Stimulated activated memory B cell treated with anti-CD40 and anti-IgM and Interleukin-4, amounts not matched to agents 10 μg/mL and 1 μg/mL and 100 μg/mL, for 72 hours (primary cell): Measurements from ENCODE around the gene CAB39L.

Experiments used
- ATAC-seq: fragments of 150-1000 bp; cut with Tn5 transposase; 2 replicates; pipeline ENCODE4 v1.10.0; 2021
- H3K27ac Mint-ChIP-seq: one replicate; pipeline ENCODE4 v1.8.0; 2022; ENCODE audit warnings: mild to moderate bottlenecking, mixed read lengths
- H3K27me3 Mint-ChIP-seq: one replicate; pipeline ENCODE4 v1.8.0; 2022; ENCODE audit warnings: mixed read lengths
- H3K36me3 Mint-ChIP-seq: one replicate; pipeline ENCODE4 v1.8.0; 2022; ENCODE audit warnings: mixed read lengths
- H3K4me1 Mint-ChIP-seq: one replicate; pipeline ENCODE4 v1.8.0; 2022; ENCODE audit warnings: mixed read lengths
- H3K4me3 Mint-ChIP-seq: one replicate; pipeline ENCODE4 v1.8.0; 2022; ENCODE audit warnings: mild to moderate bottlenecking, moderate library complexity, mixed read lengths
- H3K9me3 Mint-ChIP-seq: one replicate; pipeline ENCODE4 v1.8.0; 2022; ENCODE audit warnings: mixed read lengths

Gene CAB39L

GRCh38 chr13:49443704-49444523, at the start of gene CAB39L, which contains the start of gene SETDB2:
CAB39L (minus strand) TSS chr13:49444064; CDS start chr13:49382910, 61,154 bp downstream.
SETDB2 (plus strand) TSS chr13:49444274; CDS start chr13:49451894, 7,620 bp downstream.
- Mint-ChIP-seq H3K4me1 (peaks cover 57% of the 10 kb centered on the region), H3K9me3 (no peaks in the 10 kb centered on the region), H3K36me3 (peaks cover 2% of the 10 kb centered on the region), H3K27me3 (no peaks in the 10 kb centered on the region), H3K27ac (peak within 1 kb of the TSS; percentile 95), H3K4me3 (peak within 1 kb of the TSS; percentile 88)
- ATAC-seq = peak; percentile 99

DNA sequence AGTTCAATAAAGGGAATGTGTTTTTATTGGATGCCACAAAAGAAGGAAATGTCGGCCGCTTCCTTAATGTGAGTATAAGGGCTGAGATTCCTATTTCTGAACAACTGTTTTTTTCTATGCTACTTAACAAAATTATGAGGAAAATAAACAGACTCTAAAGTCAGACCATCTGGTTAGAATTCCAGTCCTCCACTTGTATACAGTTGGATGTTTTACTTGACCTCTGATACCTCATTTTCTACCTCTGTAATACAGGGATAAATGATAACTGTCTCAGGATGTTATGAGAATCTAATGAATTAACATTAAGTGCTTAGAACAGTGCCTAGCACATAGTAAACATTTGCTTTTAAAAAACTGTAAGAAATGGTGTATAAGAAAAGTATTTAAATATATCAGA, 44.7 kb upstream of the CAB39L start:
- no peaks in the 10 kb centered on the region for H3K4me1 Mint-ChIP-seq
- no peaks in the 10 kb centered on the region for H3K27me3 Mint-ChIP-seq
- no peak overlapping the region for H3K4me3 Mint-ChIP-seq
- H3K9me3 Mint-ChIP-seq = no peaks in the 10 kb centered on the region
- no peak overlapping the region for H3K27ac Mint-ChIP-seq
- H3K36me3 Mint-ChIP-seq = peaks cover 23% of the 10 kb centered on the region
- no peak for ATAC-seq

GRCh38 chr13:49481788-49482187, 37.9 kb upstream of the CAB39L start:
- Mint-ChIP-seq H3K36me3 (peaks cover 43% of the 10 kb centered on the region), H3K27me3 (no peaks in the 10 kb centered on the region), H3K9me3 (no peaks in the 10 kb centered on the region), H3K4me1 (no peaks in the 10 kb centered on the region), H3K4me3 (no peak overlapping the region), H3K27ac (no peak overlapping the region)
- ATAC-seq = no peak

GRCh38 chr13:49476529-49476928, 32.7 kb upstream of the CAB39L start:
- ATAC-seq = no peak
- H3K4me3 Mint-ChIP-seq = no peak overlapping the region
- no peak overlapping the region for H3K27ac Mint-ChIP-seq
- peaks cover 27% of the 10 kb centered on the region for H3K36me3 Mint-ChIP-seq
- no peaks in the 10 kb centered on the region for H3K9me3 Mint-ChIP-seq
- no peaks in the 10 kb centered on the region for H3K27me3 Mint-ChIP-seq
- no peaks in the 10 kb centered on the region for H3K4me1 Mint-ChIP-seq

DNA sequence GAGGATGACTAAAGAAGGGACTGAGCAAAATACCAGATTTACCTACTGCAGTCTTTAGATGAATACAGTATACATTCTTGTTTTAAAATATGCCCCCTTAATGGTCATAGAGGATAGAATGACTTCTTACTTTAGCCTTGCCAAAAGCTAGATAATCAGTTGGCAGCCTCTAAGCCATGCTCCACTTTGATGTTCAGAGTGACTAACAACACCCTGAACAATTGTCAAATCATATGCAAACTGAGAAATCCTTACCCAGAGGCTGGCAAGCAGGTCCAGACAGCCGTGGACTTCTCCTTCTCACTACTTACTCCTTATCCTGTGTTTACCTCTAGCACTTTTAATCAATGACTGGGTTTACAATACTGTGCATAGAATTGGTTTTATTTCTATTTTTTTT, 28.3 kb upstream of the CAB39L start:
- Mint-ChIP-seq H3K27ac (no peak overlapping the region), H3K9me3 (no peaks in the 10 kb centered on the region), H3K36me3 (peaks cover 28% of the 10 kb centered on the region), H3K4me1 (no peaks in the 10 kb centered on the region), H3K4me3 (no peak overlapping the region), H3K27me3 (no peaks in the 10 kb centered on the region)
- no peak for ATAC-seq

DNA sequence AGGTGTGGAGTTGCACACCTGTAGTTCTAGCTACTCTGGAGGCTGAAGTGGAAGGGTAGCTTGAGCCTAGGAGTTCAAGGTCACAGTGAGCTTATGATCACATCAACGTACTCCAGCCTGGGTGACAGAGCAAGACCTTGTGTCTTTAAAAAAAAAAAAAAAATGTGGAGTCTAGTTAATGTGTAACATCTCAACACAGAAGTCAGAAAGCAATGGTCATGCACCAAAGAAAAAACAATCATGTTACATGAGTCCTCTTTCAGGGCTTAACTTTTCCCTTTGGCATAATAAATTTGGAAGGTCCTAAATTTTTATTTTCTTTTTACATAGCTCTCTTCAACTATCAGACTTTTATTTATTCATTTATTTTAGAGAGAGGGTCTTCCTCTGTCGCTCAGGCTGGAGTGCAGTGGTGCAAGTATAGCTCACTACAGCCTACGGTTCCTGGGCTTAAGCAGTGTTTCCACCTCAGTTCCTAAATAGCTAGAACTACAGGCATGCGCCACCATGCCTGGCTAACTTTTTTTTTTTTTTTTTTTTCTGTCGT, 22.5 kb upstream of the CAB39L start:
- no peak overlapping the region for H3K4me3 Mint-ChIP-seq
- peaks cover 2% of the 10 kb centered on the region for H3K9me3 Mint-ChIP-seq
- no peaks in the 10 kb centered on the region for H3K27me3 Mint-ChIP-seq
- H3K36me3 Mint-ChIP-seq = peaks cover 60% of the 10 kb centered on the region
- H3K27ac Mint-ChIP-seq = no peak overlapping the region
- no peak for ATAC-seq
- no peaks in the 10 kb centered on the region for H3K4me1 Mint-ChIP-seq

DNA sequence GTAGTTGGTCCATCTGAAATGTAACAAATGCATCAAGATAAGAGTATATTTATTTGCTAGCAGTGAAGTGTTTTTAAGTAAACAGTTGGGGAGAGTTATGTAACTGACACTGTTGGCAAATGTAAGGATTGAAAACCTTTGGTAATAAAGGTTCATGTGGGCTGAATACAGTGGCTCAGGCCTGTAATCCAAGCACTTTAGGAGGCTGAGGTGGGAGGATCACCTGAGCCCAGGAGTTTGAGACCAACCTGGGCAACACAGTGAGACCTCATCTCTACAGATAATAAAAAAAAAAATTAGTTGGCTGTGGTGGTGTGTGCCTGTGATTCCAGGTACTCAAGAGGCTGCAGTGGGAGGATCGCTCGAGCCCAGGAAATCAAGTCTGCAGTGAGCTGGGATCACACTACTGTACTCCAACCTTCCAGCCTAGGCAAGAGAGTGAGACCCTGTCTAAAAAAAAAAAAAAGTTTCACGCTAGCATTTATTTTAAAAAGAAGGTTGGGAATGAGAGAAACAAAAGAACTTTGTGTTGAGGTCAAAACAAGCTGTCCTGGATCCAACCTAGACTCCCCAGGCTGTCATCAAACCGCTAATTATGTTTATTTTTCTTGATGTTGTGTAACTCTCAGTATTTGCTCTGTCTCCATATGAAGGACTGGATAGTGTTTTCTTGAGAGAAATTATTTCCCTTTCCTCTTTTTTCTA, 20.9 kb upstream of the CAB39L start:
- no peaks in the 10 kb centered on the region for H3K4me1 Mint-ChIP-seq
- H3K4me3 Mint-ChIP-seq = no peak overlapping the region
- peaks cover 2% of the 10 kb centered on the region for H3K9me3 Mint-ChIP-seq
- H3K27ac Mint-ChIP-seq = no peak overlapping the region
- no peak for ATAC-seq
- peaks cover 57% of the 10 kb centered on the region for H3K36me3 Mint-ChIP-seq
- no peaks in the 10 kb centered on the region for H3K27me3 Mint-ChIP-seq

DNA sequence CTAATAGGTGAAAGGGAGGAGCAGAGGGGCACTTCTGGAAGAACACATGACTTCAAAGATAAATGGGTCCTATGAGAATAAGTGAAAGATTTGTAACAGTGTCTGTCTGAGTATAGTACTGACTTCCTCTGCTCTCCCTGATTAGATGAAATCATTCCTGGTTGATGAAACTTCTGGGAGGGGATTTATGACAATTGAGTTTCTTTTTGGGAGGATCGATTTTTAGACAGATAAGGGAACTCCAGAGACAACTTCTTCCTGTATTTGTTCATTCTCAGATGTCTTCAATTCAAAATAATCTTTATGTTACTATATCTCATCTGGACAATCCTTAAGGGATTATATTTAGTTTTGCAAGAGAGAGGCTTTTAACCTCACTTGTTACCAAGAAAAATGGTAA, 20.2 kb upstream of the CAB39L start:
- ATAC-seq = no peak
- H3K36me3 Mint-ChIP-seq = peaks cover 50% of the 10 kb centered on the region
- H3K9me3 Mint-ChIP-seq = peaks cover 2% of the 10 kb centered on the region
- no peak overlapping the region for H3K27ac Mint-ChIP-seq
- H3K4me1 Mint-ChIP-seq = no peaks in the 10 kb centered on the region
- H3K27me3 Mint-ChIP-seq = no peaks in the 10 kb centered on the region
- no peak overlapping the region for H3K4me3 Mint-ChIP-seq

DNA sequence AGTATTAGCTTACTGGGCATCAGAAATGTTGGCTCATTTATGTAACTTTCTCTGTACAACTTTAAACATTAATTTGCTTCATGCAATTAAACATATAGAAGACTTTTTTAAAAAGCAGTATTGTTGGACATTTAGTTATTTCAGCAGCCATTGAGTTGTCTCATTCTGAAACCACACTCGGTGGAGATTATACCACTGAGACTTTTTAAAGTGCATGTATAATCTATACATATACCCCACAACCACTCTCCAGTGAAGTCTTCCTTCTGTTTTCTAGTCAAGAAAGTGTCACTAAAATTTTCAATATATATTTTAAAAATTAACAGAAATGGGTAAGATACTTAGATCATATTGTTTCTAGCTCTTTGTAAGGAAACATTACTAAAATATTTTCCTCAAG, 15.7 kb upstream of the CAB39L start:
- peaks cover 8% of the 10 kb centered on the region for H3K4me1 Mint-ChIP-seq
- H3K9me3 Mint-ChIP-seq = peaks cover 2% of the 10 kb centered on the region
- no peak for ATAC-seq
- no peak overlapping the region for H3K4me3 Mint-ChIP-seq
- no peak overlapping the region for H3K27ac Mint-ChIP-seq
- H3K27me3 Mint-ChIP-seq = no peaks in the 10 kb centered on the region
- H3K36me3 Mint-ChIP-seq = peaks cover 43% of the 10 kb centered on the region

DNA sequence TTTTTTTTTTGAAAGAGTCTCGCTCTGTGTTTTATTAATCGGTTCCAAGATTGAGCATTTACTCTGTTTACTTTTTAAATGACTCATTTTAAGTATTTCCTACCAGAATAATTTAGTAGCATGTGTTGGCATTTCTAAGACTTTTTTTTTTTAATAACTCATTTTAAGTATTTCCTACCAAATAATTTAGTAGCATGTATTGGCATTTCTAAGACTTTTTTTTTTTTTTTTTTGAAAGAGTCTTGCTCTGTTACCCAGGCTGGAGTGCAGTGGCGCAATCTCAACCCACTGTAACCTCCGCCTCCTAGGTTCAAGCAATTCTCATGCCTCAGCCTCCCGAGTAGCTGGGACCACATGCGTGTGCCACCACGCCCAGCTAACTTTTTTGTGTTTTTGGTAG, 13.4 kb upstream of the CAB39L start:
- H3K36me3 Mint-ChIP-seq = peaks cover 36% of the 10 kb centered on the region
- H3K4me1 Mint-ChIP-seq = peaks cover 23% of the 10 kb centered on the region
- ATAC-seq = no peak
- no peak overlapping the region for H3K4me3 Mint-ChIP-seq
- no peak overlapping the region for H3K27ac Mint-ChIP-seq
- no peaks in the 10 kb centered on the region for H3K27me3 Mint-ChIP-seq
- H3K9me3 Mint-ChIP-seq = no peaks in the 10 kb centered on the region

GRCh38 chr13:49456156-49456555, 12.3 kb upstream of the CAB39L start:
- Mint-ChIP-seq H3K36me3 (peaks cover 25% of the 10 kb centered on the region), H3K27me3 (no peaks in the 10 kb centered on the region), H3K4me3 (no peak overlapping the region), H3K9me3 (no peaks in the 10 kb centered on the region), H3K27ac (no peak overlapping the region), H3K4me1 (peaks cover 23% of the 10 kb centered on the region)
- ATAC-seq = no peak

GRCh38 chr13:49455007-49455398, 11.1 kb upstream of the CAB39L start:
- Mint-ChIP-seq H3K4me3 (no peak overlapping the region), H3K27me3 (no peaks in the 10 kb centered on the region), H3K4me1 (peaks cover 28% of the 10 kb centered on the region), H3K9me3 (no peaks in the 10 kb centered on the region), H3K27ac (peak overlapping the region; percentile 49), H3K36me3 (peaks cover 29% of the 10 kb centered on the region)
- no peak for ATAC-seq

DNA sequence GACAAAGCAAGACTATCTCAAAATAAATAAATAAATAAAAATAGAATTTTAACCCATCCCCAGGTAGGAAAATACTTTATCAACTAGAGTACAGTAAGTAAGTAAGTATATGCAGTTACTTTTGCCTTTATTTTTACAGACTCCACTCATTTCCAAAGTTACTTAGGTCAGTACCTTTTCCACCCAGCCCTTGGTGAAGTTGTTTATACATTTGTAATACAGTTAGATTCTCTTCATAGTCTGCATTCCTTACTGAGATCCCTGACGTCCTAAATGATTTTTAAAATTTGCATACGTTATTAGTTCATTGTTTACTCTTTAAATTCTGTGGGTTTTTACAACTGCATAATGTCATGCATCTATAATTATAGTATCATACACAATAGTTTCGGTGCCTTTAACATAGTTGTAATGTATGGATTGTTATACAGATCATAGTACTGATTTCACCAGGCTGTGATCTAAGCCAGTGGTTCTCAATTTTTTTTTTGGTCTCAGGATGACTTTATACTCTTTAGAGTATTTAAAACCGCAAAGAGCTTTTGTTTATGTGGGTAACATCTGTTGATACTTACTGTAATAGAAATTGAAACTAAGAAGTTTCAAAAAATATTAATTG, 10.6 kb upstream of the CAB39L start:
- no peaks in the 10 kb centered on the region for H3K27me3 Mint-ChIP-seq
- peak overlapping the region; percentile 49 for H3K27ac Mint-ChIP-seq
- no peak overlapping the region for H3K4me3 Mint-ChIP-seq
- no peaks in the 10 kb centered on the region for H3K9me3 Mint-ChIP-seq
- ATAC-seq = peak; percentile 76
- peaks cover 34% of the 10 kb centered on the region for H3K36me3 Mint-ChIP-seq
- H3K4me1 Mint-ChIP-seq = peaks cover 33% of the 10 kb centered on the region

DNA sequence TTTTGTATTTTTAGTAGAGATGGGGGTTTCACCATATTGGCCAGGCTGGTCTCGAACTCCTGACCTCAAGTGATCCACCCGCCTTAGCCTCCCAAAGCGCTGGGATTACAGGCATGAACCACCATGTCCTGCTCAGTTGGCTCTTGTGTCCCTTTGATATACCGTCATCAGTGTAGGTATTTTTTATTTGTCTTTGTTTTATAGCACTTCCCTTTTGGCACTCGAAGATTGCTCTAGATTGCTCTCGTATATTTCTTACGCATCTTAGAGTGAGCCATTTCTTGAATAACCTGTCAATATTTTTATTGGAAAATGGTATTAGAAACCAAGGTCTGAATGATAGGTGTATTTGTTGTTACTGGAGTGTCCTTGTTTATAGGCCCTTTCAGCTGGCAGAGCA, 9.6 kb upstream of the CAB39L start:
- Mint-ChIP-seq H3K4me1 (peaks cover 41% of the 10 kb centered on the region), H3K36me3 (peaks cover 37% of the 10 kb centered on the region), H3K27me3 (no peaks in the 10 kb centered on the region), H3K4me3 (no peak overlapping the region), H3K27ac (no peak overlapping the region), H3K9me3 (no peaks in the 10 kb centered on the region)
- ATAC-seq = no peak

DNA sequence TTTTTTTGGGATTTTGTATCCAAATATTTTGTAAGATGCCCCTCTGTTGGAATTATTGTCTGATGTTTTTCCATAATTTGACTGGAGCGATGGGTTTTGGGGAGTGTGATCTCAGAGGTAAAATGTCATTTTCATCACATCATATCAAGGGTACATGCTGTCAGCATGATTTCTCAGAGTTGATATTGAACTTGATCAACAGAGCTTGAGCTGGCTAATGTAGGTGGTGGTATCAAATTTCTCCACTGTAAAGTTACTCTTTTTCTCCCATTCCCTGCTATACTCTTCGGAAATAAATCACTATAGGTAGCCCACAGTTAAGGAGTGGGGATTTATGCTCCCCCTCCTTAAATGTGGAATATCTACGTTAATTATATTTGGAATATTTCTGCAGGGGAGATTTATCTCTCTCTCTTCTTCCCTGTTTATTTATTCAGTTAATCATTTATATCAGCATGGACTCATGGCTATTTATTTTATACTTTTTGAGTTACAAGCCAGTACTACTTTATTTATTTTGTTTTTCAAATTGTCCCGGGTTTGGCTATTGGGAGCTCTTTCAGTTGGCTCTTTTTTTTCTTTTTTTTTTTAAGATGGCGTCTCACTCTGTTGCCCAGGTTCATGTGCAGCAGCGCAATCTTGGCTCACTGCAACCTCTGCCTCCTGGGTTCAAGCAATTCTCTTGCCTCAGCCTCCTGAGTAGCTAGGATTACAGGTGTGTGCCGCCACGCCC, 9.0 kb upstream of the CAB39L start:
- Mint-ChIP-seq H3K9me3 (no peaks in the 10 kb centered on the region), H3K4me3 (no peak overlapping the region), H3K27me3 (no peaks in the 10 kb centered on the region), H3K4me1 (peaks cover 42% of the 10 kb centered on the region), H3K36me3 (peaks cover 33% of the 10 kb centered on the region), H3K27ac (no peak overlapping the region)
- ATAC-seq = no peak
